ENCODE results near the gene STX17.

STX17 gene

DNA sequence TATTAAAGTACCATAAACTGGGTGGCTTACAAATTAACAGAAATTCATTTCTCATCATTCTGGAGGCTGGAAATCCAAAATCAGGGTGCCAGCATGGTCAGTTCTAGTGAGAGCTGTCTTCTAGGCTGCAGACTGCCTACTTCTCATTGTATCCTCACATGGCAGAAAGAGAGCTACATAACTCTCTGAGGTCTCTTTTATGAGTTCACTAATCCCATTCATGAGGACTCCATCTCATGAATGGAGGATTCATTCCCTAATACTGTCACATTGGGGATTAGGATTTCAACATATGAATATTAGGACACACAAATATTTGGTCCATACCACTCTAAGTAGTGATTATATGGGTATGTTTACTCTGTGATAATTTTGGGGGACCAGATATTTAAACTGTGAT lies 108.4 kb downstream of the STX17 start:
- Histone ChIP-seq H3F3A (ENCODE audit: low read depth) (no peaks in the 10 kb centered on the region), H3K79me2 (ENCODE audit: insufficient read depth, low read length) (no peaks in the 10 kb centered on the region), H2AFZ (ENCODE audit: low read length) (no peak overlapping the region), H3K9me2 (replicated peaks; ENCODE audit: low read depth, low read length) (no peaks in the 10 kb centered on the region), H4K20me1 (ENCODE audit: insufficient read depth, low read length, poor library complexity, severe bottlenecking) (no peaks in the 10 kb centered on the region), H3K9ac (ENCODE audit: low read depth, low read length, poor library complexity, severe bottlenecking) (no peak overlapping the region), H3K9me3 (ENCODE audit: insufficient read depth, low read depth, low read length) (peaks cover 5% of the 10 kb centered on the region; the same call in 1 of the 2 replicates), H3K4me3 (ENCODE audit: low read length, poor library complexity, severe bottlenecking) (no peak overlapping the region), H3K4me2 (ENCODE audit: low read depth, low read length, poor library complexity, severe bottlenecking) (no peak overlapping the region), H3K27me3 (ENCODE audit: insufficient read depth, low read length, poor library complexity, severe bottlenecking) (no peaks in the 10 kb centered on the region), H3K4me1 (ENCODE audit: insufficient read depth, low read length, poor library complexity, severe bottlenecking) (no peaks in the 10 kb centered on the region), H3K36me3 (ENCODE audit: insufficient read depth, low read length) (peaks cover 68% of the 10 kb centered on the region)
- TF ChIP-seq, protein P1, sequence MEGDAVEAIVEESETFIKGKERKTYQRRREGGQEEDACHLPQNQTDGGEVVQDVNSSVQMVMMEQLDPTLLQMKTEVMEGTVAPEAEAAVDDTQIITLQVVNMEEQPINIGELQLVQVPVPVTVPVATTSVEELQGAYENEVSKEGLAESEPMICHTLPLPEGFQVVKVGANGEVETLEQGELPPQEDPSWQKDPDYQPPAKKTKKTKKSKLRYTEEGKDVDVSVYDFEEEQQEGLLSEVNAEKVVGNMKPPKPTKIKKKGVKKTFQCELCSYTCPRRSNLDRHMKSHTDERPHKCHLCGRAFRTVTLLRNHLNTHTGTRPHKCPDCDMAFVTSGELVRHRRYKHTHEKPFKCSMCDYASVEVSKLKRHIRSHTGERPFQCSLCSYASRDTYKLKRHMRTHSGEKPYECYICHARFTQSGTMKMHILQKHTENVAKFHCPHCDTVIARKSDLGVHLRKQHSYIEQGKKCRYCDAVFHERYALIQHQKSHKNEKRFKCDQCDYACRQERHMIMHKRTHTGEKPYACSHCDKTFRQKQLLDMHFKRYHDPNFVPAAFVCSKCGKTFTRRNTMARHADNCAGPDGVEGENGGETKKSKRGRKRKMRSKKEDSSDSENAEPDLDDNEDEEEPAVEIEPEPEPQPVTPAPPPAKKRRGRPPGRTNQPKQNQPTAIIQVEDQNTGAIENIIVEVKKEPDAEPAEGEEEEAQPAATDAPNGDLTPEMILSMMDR (conservative IDR thresholded peaks at IDR 0.05; ENCODE audit: low read length), result no peak
- TF ChIP-seq EZH2phosphoT487 (IDR thresholded peaks at IDR 0.05; ENCODE audit: borderline replicate concordance), result no peak

DNA sequence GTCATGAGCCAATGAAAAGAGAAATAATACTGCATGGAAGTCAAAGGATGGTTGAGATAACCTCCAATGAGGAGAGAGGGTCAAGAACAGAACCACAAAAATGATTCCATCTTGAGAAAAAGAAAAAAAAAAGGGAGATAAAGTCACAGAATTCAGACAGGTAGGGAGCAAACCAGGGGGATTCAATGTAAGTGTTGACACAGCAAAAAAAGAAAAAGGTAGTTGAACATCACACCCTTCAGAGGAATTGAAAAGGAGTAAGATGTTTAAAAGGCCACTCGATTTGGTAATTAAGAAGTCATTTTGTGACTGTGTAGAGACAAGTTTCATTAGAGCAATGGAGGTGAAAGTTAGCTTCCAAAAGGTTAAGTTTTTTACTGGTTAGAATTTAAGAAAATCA lies 113.1 kb downstream of the STX17 start:
- no peaks in the 10 kb centered on the region for H3K27me3 ChIP-seq (ENCODE audit: insufficient read depth, low read length, poor library complexity, severe bottlenecking)
- H3K4me3 ChIP-seq (ENCODE audit: low read length, poor library complexity, severe bottlenecking), result no peak overlapping the region
- no peak overlapping the region for H3K4me2 ChIP-seq (ENCODE audit: low read depth, low read length, poor library complexity, severe bottlenecking)
- H3K9me3 ChIP-seq (ENCODE audit: insufficient read depth, low read depth, low read length), result no peaks in the 10 kb centered on the region
- H3K36me3 ChIP-seq (ENCODE audit: insufficient read depth, low read length), result peaks cover 63% of the 10 kb centered on the region; the same call in 1 of the 2 replicates
- no peak overlapping the region for H2AFZ ChIP-seq (ENCODE audit: low read length)
- no peaks in the 10 kb centered on the region for H3K9me2 ChIP-seq (replicated peaks; ENCODE audit: low read depth, low read length)
- H3K79me2 ChIP-seq (ENCODE audit: insufficient read depth, low read length), result no peaks in the 10 kb centered on the region; the same call in 1 of the 2 replicates
- TF ChIP-seq, protein P1 (conservative IDR thresholded peaks at IDR 0.05; ENCODE audit: low read length), result no peak
- TF ChIP-seq EZH2phosphoT487 (IDR thresholded peaks at IDR 0.05; ENCODE audit: borderline replicate concordance), result no peak
- no peak overlapping the region for H3K9ac ChIP-seq (ENCODE audit: low read depth, low read length, poor library complexity, severe bottlenecking)
- no peaks in the 10 kb centered on the region for H4K20me1 ChIP-seq (ENCODE audit: insufficient read depth, low read length, poor library complexity, severe bottlenecking)
- H3K4me1 ChIP-seq (ENCODE audit: insufficient read depth, low read length, poor library complexity, severe bottlenecking), result no peaks in the 10 kb centered on the region
- H3F3A ChIP-seq (ENCODE audit: low read depth), result no peaks in the 10 kb centered on the region

Measured in Loucy (cell line).